Measurements from ENCODE around the gene ARHGAP31. TPM values are rescaled to one million over a fixed set of nuclear protein-coding genes. Genes with fewer than 3 reads are reported as not detected.

The ARHGAP31 gene
- total RNA-seq, 2 experiments from 2014 or later, result 10.8 to 11.4 TPM

DNA sequence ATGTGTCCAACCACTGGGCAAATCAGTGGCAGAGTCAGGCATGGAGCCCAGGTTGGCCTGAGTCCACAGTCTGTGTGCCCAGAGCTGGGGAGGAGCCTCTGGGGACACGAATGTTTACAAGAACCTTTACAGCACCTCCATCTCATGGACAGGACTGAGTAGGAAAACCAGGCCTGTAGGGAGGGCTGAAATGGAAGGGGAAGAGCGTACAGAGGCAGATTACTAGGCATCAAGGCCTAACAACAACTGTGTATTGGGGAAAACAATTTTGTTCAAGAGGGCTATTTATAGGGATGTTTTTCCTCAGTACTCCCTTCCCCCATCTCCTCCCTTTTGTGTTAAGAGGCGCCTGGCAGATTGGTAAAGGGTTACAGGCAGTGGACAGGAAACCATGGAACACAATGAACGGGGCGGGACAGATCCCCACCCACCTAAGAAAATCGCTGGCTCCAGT lies 15.1 kb upstream of the ARHGAP31 start:
- intact Hi-C loops (cut with micrococcal nuclease), result no loop called here
- Mint-ChIP-seq H3K4me3 (no peak overlapping the region), H3K27ac (no peak overlapping the region), H3K9me3 (peaks cover 27% of the 10 kb centered on the region), H3K4me1 (ENCODE audit: low read depth) (peaks cover 7% of the 10 kb centered on the region), H3K27me3 (no peaks in the 10 kb centered on the region), H3K36me3 (peaks cover 15% of the 10 kb centered on the region)
- no peak for DNase-seq
- ChIA-PET CTCF (no interaction called here), POLR2A (no interaction called here)

DNA sequence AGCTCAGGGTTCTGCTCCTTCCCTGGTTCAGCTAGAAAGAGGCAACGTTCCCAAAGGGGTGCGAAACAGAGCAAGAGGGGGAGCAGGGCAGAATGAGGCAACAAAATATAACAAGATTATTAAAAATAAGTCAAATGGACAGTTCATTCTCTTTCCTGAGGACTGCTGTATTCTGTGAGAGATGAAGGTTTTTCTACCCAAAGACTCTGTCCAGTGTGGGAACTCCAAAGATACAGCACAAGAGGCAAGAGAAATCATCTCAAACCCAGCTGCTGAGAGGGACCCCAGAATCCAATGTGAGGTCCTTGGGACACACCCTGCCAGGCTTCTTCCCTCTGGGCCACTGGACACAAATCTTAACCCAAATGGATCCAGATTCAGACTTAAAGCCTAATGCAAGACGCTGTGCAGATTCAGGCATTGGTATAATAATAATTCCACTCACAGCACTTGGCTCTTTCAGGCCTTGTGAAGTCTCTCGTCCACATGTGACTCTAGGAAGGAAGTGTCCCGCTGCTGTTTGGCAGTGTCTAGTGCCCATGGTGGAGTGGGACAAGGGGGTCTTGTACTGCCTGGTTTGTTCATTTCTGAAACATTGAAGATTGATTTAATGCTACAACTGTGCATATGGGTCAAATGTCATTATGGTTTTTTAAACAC lies 14.5 kb upstream of the ARHGAP31 start:
- H3K27me3 Mint-ChIP-seq, result no peaks in the 10 kb centered on the region
- POLR2A ChIA-PET, result no interaction called here
- peaks cover 3% of the 10 kb centered on the region for H3K4me1 Mint-ChIP-seq (ENCODE audit: low read depth)
- peaks cover 27% of the 10 kb centered on the region for H3K9me3 Mint-ChIP-seq
- DNase-seq, result no peak
- peaks cover 15% of the 10 kb centered on the region for H3K36me3 Mint-ChIP-seq
- intact Hi-C loops (cut with micrococcal nuclease), result no loop called here
- H3K4me3 Mint-ChIP-seq, result no peak overlapping the region
- no peak overlapping the region for H3K27ac Mint-ChIP-seq
- CTCF ChIA-PET, result no interaction called here

DNA sequence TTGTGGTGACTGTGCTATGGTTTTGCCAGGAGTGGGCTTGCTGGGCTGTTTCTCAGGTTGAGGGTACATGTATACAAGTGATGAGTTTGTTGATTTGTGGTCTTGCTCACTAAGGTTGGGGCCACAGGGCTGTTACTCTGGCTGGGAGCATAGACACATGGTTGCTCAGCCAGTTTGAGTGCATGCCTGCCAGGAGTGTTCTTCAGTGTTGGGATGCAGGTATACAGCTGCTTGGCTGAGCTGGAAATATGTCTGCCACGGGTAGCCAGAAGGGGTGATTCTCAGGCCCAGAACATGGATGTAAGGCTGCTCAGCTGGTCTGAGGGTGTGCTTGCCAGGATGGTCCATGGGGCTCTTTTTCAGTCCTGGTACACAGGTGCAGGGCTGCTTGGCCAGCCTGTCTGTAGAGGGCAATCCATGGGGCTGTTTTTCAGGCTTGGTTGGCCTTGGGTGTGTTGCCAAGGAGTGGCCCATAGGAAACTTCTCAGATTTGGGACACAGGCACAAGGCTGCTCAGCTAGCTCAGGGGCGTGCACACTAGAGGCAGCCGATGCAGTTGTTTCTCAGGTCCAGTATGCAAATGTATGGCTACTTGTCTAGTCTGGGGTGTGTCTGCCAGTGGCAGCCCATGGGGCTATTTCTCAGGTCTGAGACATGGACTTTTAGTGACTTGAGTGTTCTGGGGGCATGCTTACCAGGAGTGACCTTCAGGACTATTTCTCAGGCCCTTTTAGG lies 5.3 kb upstream of the ARHGAP31 start:
- Mint-ChIP-seq H3K27me3 (no peaks in the 10 kb centered on the region), H3K4me3 (no peak overlapping the region), H3K4me1 (ENCODE audit: low read depth) (peaks cover 16% of the 10 kb centered on the region), H3K9me3 (peaks cover 21% of the 10 kb centered on the region), H3K27ac (no peak overlapping the region), H3K36me3 (peaks cover 3% of the 10 kb centered on the region)
- CTCF ChIA-PET, result no interaction called here
- POLR2A ChIA-PET, result no interaction called here
- intact Hi-C loops (cut with micrococcal nuclease), result no loop called here
- no peak for DNase-seq

DNA sequence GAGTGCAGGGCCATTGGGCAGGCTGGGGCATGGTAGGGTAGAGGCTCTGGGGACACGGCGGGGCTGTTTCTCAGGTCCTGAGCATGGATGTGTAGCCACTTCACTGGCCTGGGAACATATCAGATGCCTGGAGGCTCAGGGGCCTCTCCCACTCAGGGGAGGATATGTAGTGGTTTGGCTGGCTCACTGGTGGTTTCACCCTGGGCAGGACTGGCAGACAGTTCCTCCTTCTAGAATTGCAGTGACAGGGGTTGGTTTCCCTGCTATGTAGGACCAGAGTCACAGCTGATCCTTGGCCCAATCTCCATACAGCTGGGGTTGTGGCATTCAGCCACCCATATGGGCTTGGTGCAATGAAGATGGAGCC lies 4.8 kb upstream of the ARHGAP31 start:
- Mint-ChIP-seq H3K27ac (no peak overlapping the region), H3K4me1 (ENCODE audit: low read depth) (peaks cover 16% of the 10 kb centered on the region), H3K9me3 (peaks cover 18% of the 10 kb centered on the region), H3K36me3 (peaks cover 3% of the 10 kb centered on the region), H3K27me3 (no peaks in the 10 kb centered on the region), H3K4me3 (no peak overlapping the region)
- no peak for DNase-seq
- POLR2A ChIA-PET, result no interaction called here
- CTCF ChIA-PET, result interaction anchor here (7.0 kb wide), 1 partner anchor 48 kb away, joined by 29 read pairs; the partner anchor contains the start of gene B4GALT4
- intact Hi-C loops (cut with micrococcal nuclease), result no loop called here

DNA sequence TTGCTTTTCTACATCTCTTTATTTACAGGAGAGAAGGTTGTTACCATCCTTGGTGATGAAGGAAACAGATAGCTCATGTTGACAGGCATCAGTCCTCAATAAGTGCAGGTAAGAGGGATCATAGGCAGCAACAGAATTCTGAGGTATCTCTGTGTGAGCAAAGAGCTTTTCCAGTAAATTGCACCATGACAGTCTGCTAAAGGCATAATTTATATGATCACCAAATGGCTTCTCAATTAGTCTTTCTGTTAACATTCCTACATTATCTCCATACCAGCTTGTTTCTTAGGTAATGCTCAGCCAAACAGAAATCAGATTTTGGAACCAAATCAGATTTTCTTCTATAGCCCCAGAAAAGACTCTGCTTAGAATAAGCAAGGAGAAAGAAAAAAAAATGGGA lies 3.6 kb upstream of the ARHGAP31 start:
- intact Hi-C loops (cut with micrococcal nuclease), result loop anchor here (10.0 kb wide), 3 partner anchors 204 to 1054 kb away; partner anchors contain the start of genes ADPRH, LRRC58 and TIMMDC1
- H3K9me3 Mint-ChIP-seq, result peaks cover 18% of the 10 kb centered on the region
- peaks cover 3% of the 10 kb centered on the region for H3K36me3 Mint-ChIP-seq
- CTCF ChIA-PET, result interaction anchor here (0.7 to 7.0 kb wide), 3 partner anchors 49 to 392 kb away, joined by 3 to 29 read pairs (median 4); partner anchors contain the start of gene B4GALT4
- DNase-seq, result no peak
- peaks cover 18% of the 10 kb centered on the region for H3K4me1 Mint-ChIP-seq (ENCODE audit: low read depth)
- H3K27ac Mint-ChIP-seq, result no peak overlapping the region
- H3K4me3 Mint-ChIP-seq, result no peak overlapping the region
- POLR2A ChIA-PET, result no interaction called here
- no peaks in the 10 kb centered on the region for H3K27me3 Mint-ChIP-seq

DNA sequence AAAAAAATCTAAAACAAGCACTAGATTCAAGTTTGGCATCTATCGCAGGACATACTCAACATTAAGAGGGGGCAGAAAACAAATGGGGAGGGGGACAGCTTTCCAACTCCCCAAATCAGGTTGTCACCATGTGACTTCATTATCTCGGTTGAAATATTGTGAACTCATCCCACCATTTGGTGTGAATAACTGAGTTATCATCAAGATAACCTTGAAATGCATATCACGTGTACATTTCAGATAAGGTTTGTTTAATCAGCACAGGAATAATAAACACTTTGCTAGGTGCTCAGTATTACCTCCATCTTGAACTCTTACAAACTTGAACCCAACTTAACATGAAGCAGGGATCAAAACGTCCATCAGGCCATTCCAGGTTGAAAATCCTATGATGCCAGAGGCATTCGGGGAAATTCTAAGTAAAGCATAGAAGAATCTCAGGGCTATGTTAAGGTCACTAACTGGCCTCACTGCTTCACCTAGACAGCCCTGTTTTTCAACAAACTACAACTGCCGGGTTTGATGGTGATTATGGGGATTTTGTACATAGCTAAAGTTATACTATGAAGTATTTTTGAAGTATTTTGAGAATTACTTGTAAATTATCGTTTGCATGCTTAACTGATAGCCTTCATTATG lies 3.0 kb upstream of the ARHGAP31 start:
- peaks cover 24% of the 10 kb centered on the region for H3K4me1 Mint-ChIP-seq (ENCODE audit: low read depth)
- intact Hi-C loops (cut with micrococcal nuclease), result loop anchor here (10.0 kb wide), 3 partner anchors 204 to 1054 kb away; partner anchors contain the start of genes ADPRH, LRRC58 and TIMMDC1
- H3K27ac Mint-ChIP-seq, result no peak overlapping the region
- peaks cover 18% of the 10 kb centered on the region for H3K9me3 Mint-ChIP-seq
- H3K36me3 Mint-ChIP-seq, result peaks cover 3% of the 10 kb centered on the region
- H3K4me3 Mint-ChIP-seq, result no peak overlapping the region
- POLR2A ChIA-PET, result no interaction called here
- DNase-seq, result no peak
- CTCF ChIA-PET, result interaction anchor here (0.7 to 7.0 kb wide), 3 partner anchors 50 to 391 kb away, joined by 3 to 29 read pairs (median 4); partner anchors contain the start of gene B4GALT4
- H3K27me3 Mint-ChIP-seq, result no peaks in the 10 kb centered on the region

DNA sequence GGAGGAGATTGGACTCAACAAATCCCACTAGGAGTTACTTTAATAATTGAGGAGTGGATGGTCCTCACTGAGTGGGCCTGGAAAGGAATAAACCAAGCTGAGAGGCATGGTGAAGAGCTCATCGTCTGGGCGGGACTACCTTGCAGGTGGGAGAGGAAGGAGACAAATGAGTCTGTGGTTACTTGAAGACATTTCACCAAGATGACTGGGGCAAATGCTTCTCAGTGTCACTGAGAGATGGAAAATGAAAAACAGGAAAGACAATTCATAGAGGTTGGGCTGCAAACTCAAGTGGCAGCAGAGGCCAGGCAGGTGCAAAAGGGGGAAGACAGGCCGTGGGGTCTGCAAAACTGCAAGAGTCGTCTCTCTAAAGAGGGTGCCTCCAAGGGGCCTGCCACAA lies 1.5 kb upstream of the ARHGAP31 start:
- no peaks in the 10 kb centered on the region for H3K27me3 Mint-ChIP-seq
- intact Hi-C loops (cut with micrococcal nuclease), result loop anchor here (1.0 to 10.0 kb wide), 5 partner anchors 17 to 1052 kb away; partner anchors contain the start of genes ADPRH, LRRC58 and TIMMDC1
- H3K27ac Mint-ChIP-seq, result peak overlapping the region; percentile 93
- POLR2A ChIA-PET, result interaction anchor here (1.1 to 1.4 kb wide), 3 partner anchors 30 to 171 kb away, joined by 4 to 7 read pairs (median 4); partner anchors contain the start of genes B4GALT4 and TMEM39A
- peaks cover 37% of the 10 kb centered on the region for H3K4me1 Mint-ChIP-seq (ENCODE audit: low read depth)
- peak overlapping the region; percentile 83 for H3K4me3 Mint-ChIP-seq
- DNase-seq, result peak; percentile 42
- CTCF ChIA-PET, result interaction anchor here (0.6 to 7.0 kb wide), 4 partner anchors 18 to 62 kb away, joined by 3 to 29 read pairs (median 6); partner anchors contain the start of gene B4GALT4
- H3K36me3 Mint-ChIP-seq, result peaks cover 3% of the 10 kb centered on the region
- H3K9me3 Mint-ChIP-seq, result peaks cover 9% of the 10 kb centered on the region

DNA sequence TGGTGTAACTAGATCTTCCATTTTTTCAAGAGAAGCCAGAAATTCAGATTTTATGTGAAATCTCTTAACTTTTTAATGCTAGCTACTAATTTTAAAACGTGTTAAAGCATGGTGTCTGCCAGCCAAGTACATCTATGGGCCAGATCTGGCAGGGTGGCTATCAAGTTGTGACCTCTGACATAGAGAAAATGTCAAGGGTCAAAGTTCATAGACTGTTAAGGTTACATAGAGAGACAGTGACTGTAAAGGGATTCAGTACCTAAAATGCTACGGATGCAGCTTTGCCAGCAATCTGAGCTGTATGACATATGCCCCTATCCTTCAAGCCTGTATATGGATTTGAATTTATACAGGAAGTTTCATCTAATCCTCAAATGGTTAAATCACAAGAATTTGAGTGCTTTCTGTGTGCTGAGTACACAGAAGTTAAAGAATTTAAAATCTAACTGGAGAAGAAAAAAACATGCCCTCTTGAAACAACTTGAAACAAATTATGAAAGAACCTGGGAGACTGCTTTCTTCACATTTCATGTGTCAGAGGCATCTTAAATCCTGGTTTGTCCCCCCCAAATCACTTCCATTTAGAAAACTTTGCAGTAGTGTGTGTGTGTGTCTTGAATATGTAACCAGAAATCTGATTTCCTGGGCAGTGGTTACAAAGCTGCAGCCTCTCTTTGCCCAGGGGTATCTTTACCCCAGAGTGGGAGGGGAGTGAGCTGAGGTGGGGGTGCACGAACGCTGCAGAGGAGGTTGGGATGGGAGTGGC lies 895 bp upstream of the ARHGAP31 start:
- H3K36me3 Mint-ChIP-seq, result no peaks in the 10 kb centered on the region
- H3K4me3 Mint-ChIP-seq, result peak overlapping the region; percentile 83
- CTCF ChIA-PET, result interaction anchor here (0.6 to 7.0 kb wide), 9 partner anchors 9 to 206 kb away, joined by 3 to 29 read pairs (median 5); partner anchors contain the start of genes B4GALT4 and TIMMDC1
- H3K27me3 Mint-ChIP-seq, result no peaks in the 10 kb centered on the region
- H3K9me3 Mint-ChIP-seq, result peaks cover 3% of the 10 kb centered on the region
- no peak for DNase-seq
- peak overlapping the region; percentile 93 for H3K27ac Mint-ChIP-seq
- POLR2A ChIA-PET, result interaction anchor here (0.9 to 3.4 kb wide), 11 partner anchors 29 to 384 kb away, joined by 3 to 45 read pairs (median 7); partner anchors contain the start of genes B4GALT4, COX17 and TMEM39A
- H3K4me1 Mint-ChIP-seq (ENCODE audit: low read depth), result peaks cover 44% of the 10 kb centered on the region
- intact Hi-C loops (cut with micrococcal nuclease), result loop anchor here (1.0 to 10.0 kb wide), 4 partner anchors 202 to 1052 kb away; partner anchors contain the start of genes ADPRH, LRRC58 and TIMMDC1

DNA sequence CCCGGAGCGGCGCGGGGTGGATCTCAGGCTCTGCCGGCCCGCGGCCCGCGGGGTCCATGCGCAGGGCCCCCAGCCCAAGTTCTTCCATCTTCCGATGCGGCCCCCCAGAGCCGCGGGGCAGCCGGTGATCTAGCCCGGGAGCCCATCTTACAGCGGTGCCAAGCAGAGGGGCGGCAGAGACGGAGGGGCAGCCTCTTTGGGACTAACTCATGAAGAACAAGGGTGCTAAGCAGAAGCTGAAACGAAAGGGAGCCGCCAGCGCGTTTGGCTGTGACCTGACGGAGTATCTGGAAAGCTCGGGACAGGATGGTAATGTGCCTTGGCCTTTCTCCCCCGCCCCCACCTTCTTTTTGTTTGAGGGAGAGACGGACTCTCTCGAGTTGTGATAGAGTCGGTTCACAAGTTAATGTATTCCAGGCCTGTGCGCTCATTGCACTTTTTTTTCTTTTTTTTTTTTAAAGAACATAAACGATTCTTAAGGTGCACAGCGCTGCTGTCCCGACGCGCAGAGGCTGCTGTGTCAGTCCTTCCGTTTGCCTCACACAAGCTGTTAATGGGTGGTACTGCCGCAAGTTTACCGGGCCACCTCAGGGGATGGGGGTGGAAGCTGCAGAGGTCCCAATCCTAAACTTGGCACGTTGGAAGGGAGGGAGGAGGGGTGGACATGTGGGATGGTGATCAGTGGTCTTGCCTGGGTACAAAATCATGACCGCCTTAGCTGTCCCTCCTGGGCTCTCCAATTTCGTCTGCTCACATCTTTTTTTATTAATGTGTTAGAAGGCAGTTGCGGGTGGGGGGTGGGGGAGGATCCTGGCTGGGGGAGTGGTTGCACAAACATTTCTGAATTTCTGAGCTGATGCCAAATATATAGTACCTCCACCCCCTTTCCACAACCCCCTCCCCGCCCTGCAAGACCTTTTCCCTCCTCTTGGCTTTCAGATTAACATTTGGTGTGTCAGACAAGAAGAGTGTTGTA lies 801 bp downstream of the ARHGAP31 start:
- intact Hi-C loops (cut with micrococcal nuclease), result loop anchor here (1.0 to 10.0 kb wide), 10 partner anchors 28 to 1050 kb away; partner anchors contain the start of genes ADPRH, COX17, GSK3B and LRRC58
- H3K9me3 Mint-ChIP-seq, result no peaks in the 10 kb centered on the region
- peaks cover 44% of the 10 kb centered on the region for H3K4me1 Mint-ChIP-seq (ENCODE audit: low read depth)
- POLR2A ChIA-PET, result interaction anchor here (0.8 to 3.4 kb wide), 14 partner anchors 16 to 1049 kb away, joined by 3 to 45 read pairs (median 4); partner anchors contain the start of genes B4GALT4, COX17, POGLUT1 and TMEM39A
- peak overlapping the region; percentile 93 for H3K27ac Mint-ChIP-seq
- DNase-seq, result peak; percentile 72
- H3K4me3 Mint-ChIP-seq, result peak overlapping the region; percentile 83
- peaks cover 5% of the 10 kb centered on the region for H3K36me3 Mint-ChIP-seq
- no peaks in the 10 kb centered on the region for H3K27me3 Mint-ChIP-seq
- CTCF ChIA-PET, result interaction anchor here (0.6 to 7.0 kb wide), 9 partner anchors 20 to 797 kb away, joined by 3 to 29 read pairs (median 5); partner anchors contain the start of gene B4GALT4

All from activated CD4-positive, alpha-beta memory T cell treated with anti-CD3 and anti-CD28 coated beads for 36 hours (primary cell).